NT2/D1 (cell line): ENCODE measurements around the gene MT1A.

Experiments used
- YY1 ChIP-seq: IDR thresholded peaks from 2 replicates; pipeline ENCODE4 v1.6.1; 2011; ENCODE audit not compliant: insufficient read length, insufficient read depth
- ZNF274 ChIP-seq: IDR thresholded peaks from 2 replicates; pipeline ENCODE4 v1.6.1; 2011; ENCODE audit warnings: mild to moderate bottlenecking, low read depth, low read length

DNA sequence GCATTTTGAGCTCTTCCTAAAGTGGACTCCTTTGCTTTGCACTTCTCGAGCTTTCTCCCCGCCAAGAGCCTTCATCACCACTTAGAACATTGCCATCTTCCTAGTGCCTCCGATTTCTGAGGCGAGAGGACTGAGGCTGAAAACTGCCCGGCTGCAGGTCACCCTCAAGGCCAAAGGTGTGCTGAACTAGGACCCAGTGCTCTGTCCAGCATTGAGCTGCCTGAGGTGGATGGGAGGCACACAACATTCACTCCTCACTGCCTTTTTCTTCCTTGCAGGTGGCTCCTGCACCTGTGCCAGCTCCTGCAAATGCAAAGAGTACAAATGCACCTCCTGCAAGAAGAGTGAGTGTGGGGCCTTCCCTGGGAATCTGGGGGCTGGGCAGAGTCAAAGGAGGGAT lies 5.4 kb downstream of the MT1A start:
- TF ChIP-seq ZNF274 (no peak), YY1 (no peak)
